ENCODE measurements around the gene SCAPER. TPM values are rescaled to one million over a fixed set of nuclear protein-coding genes. Genes with fewer than 3 reads are reported as not detected.

SCAPER gene
- total RNA-seq, 6 donors from 2014 or later, result 14.4 to 67.1 (median 27.6) TPM

GRCh38 chr15:76846782-76847181, 58.4 kb downstream of the SCAPER start:
- no peaks in the 10 kb centered on the region for H3K4me1 ChIP-seq
- WGBS, 2 donors, result 55 to 74% methylated on average over 1 of the region's 1 CpG
- ATAC-seq (ENCODE audit: low FRiP score in 2 of 2) (no peak), DNase-seq (no peak)
- peaks cover 0 to 3% (median 0%) of the 10 kb centered on the region in 4 donors for H3K9me3 ChIP-seq
- H3K36me3 ChIP-seq, result peaks cover 0 to 7% (median 0%) of the 10 kb centered on the region in 4 donors
- no peaks in the 10 kb centered on the region for H3K27me3 ChIP-seq
- no peak overlapping the region for H3K27ac ChIP-seq
- H3K4me3 ChIP-seq, result no peak overlapping the region
- TF ChIP-seq POLR2A (IDR thresholded peaks at IDR 0.05), result no peak
- no peak for TF ChIP-seq EP300 (IDR thresholded peaks at IDR 0.05)
- no peak for TF ChIP-seq CTCF (IDR thresholded peaks at IDR 0.05)
- TF ChIP-seq POLR2AphosphoS5 (IDR thresholded peaks at IDR 0.05), result no peak

DNA sequence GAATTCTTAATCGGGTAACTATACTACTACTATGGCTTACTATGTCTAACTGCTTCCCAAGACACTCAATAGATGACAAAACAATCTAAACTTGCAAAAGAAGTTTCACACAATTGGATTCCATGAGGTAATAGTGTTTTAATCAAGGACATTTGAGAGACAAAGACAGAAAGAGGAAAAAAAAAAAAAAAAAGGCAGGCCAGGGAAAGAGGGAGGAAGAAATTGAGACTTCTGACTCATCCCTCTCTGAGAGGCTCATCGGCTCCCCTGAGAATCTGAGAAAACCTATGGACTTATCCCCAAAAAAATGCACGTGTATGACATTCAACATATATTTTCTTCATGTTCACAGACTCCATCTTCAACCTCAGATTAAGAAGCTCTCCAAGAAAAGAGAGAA, 61.0 kb downstream of the SCAPER start:
- 90 to 97% methylated on average over 3 of the region's 3 CpGs for WGBS, 2 donors
- Histone ChIP-seq H3K27me3 (no peaks in the 10 kb centered on the region), H3K27ac (no peak overlapping the region), H3K9me3 (no peaks in the 10 kb centered on the region), H3K4me1 (no peaks in the 10 kb centered on the region), H3K36me3 (no peaks in the 10 kb centered on the region), H3K4me3 (no peak overlapping the region)
- TF ChIP-seq POLR2A (IDR thresholded peaks at IDR 0.05), result no peak
- TF ChIP-seq EP300 (IDR thresholded peaks at IDR 0.05), result no peak
- TF ChIP-seq POLR2AphosphoS5 (IDR thresholded peaks at IDR 0.05), result no peak
- TF ChIP-seq CTCF (IDR thresholded peaks at IDR 0.05), result no peak
- DNase-seq, result no peak
- ATAC-seq (ENCODE audit: low FRiP score in 2 of 2), result no peak

DNA sequence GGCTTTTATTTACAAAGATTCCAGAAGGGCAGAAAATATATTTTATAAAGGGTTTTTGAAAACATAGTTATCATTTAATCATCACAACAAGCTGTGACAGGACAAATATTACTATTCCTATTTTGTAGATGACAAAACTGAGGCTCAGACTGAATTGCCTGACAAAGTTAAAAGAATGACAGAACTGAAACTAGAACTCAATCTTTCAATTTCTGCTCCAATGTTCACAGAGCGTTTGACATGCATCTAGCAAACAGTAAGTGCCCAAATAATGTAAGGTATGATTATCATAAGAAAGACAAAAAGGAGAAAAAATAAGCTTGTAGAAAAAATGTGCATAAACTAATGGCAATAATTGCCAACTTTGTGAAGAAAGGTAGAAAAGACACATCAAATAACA, 61.9 kb downstream of the SCAPER start:
- Histone ChIP-seq H3K27me3 (no peaks in the 10 kb centered on the region), H3K4me3 (no peak overlapping the region), H3K36me3 (no peaks in the 10 kb centered on the region), H3K9me3 (no peaks in the 10 kb centered on the region), H3K4me1 (no peaks in the 10 kb centered on the region), H3K27ac (no peak overlapping the region)
- no peak for TF ChIP-seq CTCF (IDR thresholded peaks at IDR 0.05)
- no peak for TF ChIP-seq POLR2A (IDR thresholded peaks at IDR 0.05)
- no peak for TF ChIP-seq EP300 (IDR thresholded peaks at IDR 0.05)
- TF ChIP-seq POLR2AphosphoS5 (IDR thresholded peaks at IDR 0.05), result no peak
- no peak for DNase-seq
- no peak for ATAC-seq (ENCODE audit: low FRiP score in 2 of 2)
- 83 to 85% methylated on average over 1 of the region's 1 CpG for WGBS, 2 donors

GRCh38 chr15:76840830-76841460, 64.2 kb downstream of the SCAPER start:
- DNase-seq (no peak), ATAC-seq (ENCODE audit: low FRiP score in 2 of 2) (no peak)
- H3K9me3 ChIP-seq, result peaks cover 0 to 3% (median 0%) of the 10 kb centered on the region in 4 donors
- H3K27me3 ChIP-seq, result no peaks in the 10 kb centered on the region
- TF ChIP-seq POLR2A (IDR thresholded peaks at IDR 0.05), result no peak
- peak in 2 of 6 experiments; percentile 34 to 37 for TF ChIP-seq CTCF (IDR thresholded peaks at IDR 0.05)
- no peaks in the 10 kb centered on the region for H3K36me3 ChIP-seq
- no peak overlapping the region for H3K27ac ChIP-seq
- no peaks in the 10 kb centered on the region for H3K4me1 ChIP-seq
- WGBS, 2 donors, result 70 to 82% methylated on average over 5 of the region's 5 CpGs
- no peak overlapping the region for H3K4me3 ChIP-seq

GRCh38 chr15:76839173-76839572, 66.0 kb downstream of the SCAPER start:
- TF ChIP-seq CTCF (IDR thresholded peaks at IDR 0.05) (no peak), POLR2A (IDR thresholded peaks at IDR 0.05) (no peak), POLR2AphosphoS5 (IDR thresholded peaks at IDR 0.05) (no peak), EP300 (IDR thresholded peaks at IDR 0.05) (no peak)
- Histone ChIP-seq H3K9me3 (peaks cover 0 to 3% (median 0%) of the 10 kb centered on the region in 4 donors), H3K36me3 (no peaks in the 10 kb centered on the region), H3K27me3 (no peaks in the 10 kb centered on the region), H3K4me1 (no peaks in the 10 kb centered on the region), H3K4me3 (no peak overlapping the region), H3K27ac (no peak overlapping the region)
- 72 to 80% methylated on average over 3 of the region's 3 CpGs for WGBS, 2 donors
- DNase-seq (no peak), ATAC-seq (ENCODE audit: low FRiP score in 2 of 2) (no peak)

Data from upper lobe of left lung (tissue), 6 donors.